Activated T-helper 2 cell treated with anti-CD3 and anti-CD28 coated beads, Interferon-gamma antibody, Interleukin-2, Interleukin-4, amounts not matched to agents 10 μg/mL and 5 μg/mL and 100 μg/mL, durations not matched to agents 14 hours and 24 hours and 36 hours (primary cell): ENCODE results near the gene PDZK1. TPM values are rescaled to one million over a fixed set of nuclear protein-coding genes. Genes with fewer than 3 reads are reported as not detected.
"Not testable (repeated sequence)": the region's sequence is repeated elsewhere in the genome, so short reads cannot be mapped to it uniquely, and the experiment has no call there.

Experiments
- DNase-seq: peaks from one replicate; pipeline ENCODE4 v3.0.0; 2021; ENCODE audit warnings: low spot score
- H3K27ac Mint-ChIP-seq: one replicate; pipeline ENCODE4 v1.8.0; 2021; ENCODE audit warnings: mixed read lengths
- H3K27me3 Mint-ChIP-seq: one replicate; pipeline ENCODE4 v1.8.0; 2021; ENCODE audit warnings: low read depth, mixed read lengths
- H3K36me3 Mint-ChIP-seq: one replicate; pipeline ENCODE4 v1.8.0; 2021; ENCODE audit warnings: low read depth, mixed read lengths
- H3K4me1 Mint-ChIP-seq: one replicate; pipeline ENCODE4 v1.8.0; 2021; ENCODE audit warnings: low read depth, mixed read lengths
- H3K4me3 Mint-ChIP-seq: one replicate; pipeline ENCODE4 v1.8.0; 2021; ENCODE audit warnings: low read depth, mild to moderate bottlenecking, moderate library complexity, mixed read lengths
- H3K9me3 Mint-ChIP-seq: one replicate; pipeline ENCODE4 v1.8.0; 2021; ENCODE audit warnings: mixed read lengths
- intact Hi-C: fragments of 100-400 bp; cut with micrococcal nuclease; formaldehyde crosslinking; loops from one replicate; pipeline ENCODE4 v1.15.1; 2023
- total RNA-seq: library from RNA; stranded (reverse); gene quantifications from 2 replicates; pipeline ENCODE4 v1.2.3, GENCODE V29; 2022

The PDZK1 gene
- total RNA-seq, 1 donor from 2014 or later, result not detected

- H3K4me3 Mint-ChIP-seq, H3K27ac Mint-ChIP-seq, H3K9me3 Mint-ChIP-seq, DNase-seq, H3K27me3 Mint-ChIP-seq, intact Hi-C loops: not testable (repeated sequence)
- Mint-ChIP-seq H3K4me1 (peaks cover 12% of the 10 kb centered on the region), H3K36me3 (peaks cover 29% of the 10 kb centered on the region)
These were observed 36.0 kb downstream of the PDZK1 start for GRCh38 chr1:145670995-145671745.

GRCh38 chr1:145665015-145665414 is 42.2 kb downstream of the PDZK1 start:
- H3K4me3 Mint-ChIP-seq, intact Hi-C loops, H3K27me3 Mint-ChIP-seq, H3K4me1 Mint-ChIP-seq, DNase-seq, H3K27ac Mint-ChIP-seq, H3K9me3 Mint-ChIP-seq: not testable (repeated sequence)
- H3K36me3 Mint-ChIP-seq, result peaks cover 22% of the 10 kb centered on the region

GRCh38 chr1:145662502-145662901 is 44.7 kb downstream of the PDZK1 start:
- not testable (repeated sequence) for DNase-seq

GRCh38 chr1:145656245-145656943 is 50.8 kb downstream of the PDZK1 start:
- intact Hi-C loops, H3K27ac Mint-ChIP-seq, H3K4me1 Mint-ChIP-seq, H3K9me3 Mint-ChIP-seq, H3K27me3 Mint-ChIP-seq, H3K4me3 Mint-ChIP-seq, DNase-seq: not testable (repeated sequence)
- H3K36me3 Mint-ChIP-seq, result peaks cover 25% of the 10 kb centered on the region

More at GRCh38 chr1:145662502-145662901, 44.7 kb downstream of the PDZK1 start:
- H3K4me1 Mint-ChIP-seq, H3K4me3 Mint-ChIP-seq, H3K27ac Mint-ChIP-seq, H3K9me3 Mint-ChIP-seq, H3K27me3 Mint-ChIP-seq, intact Hi-C loops: not testable (repeated sequence)
- H3K36me3 Mint-ChIP-seq, result peaks cover 20% of the 10 kb centered on the region

- intact Hi-C loops, H3K27me3 Mint-ChIP-seq, H3K36me3 Mint-ChIP-seq, DNase-seq, H3K4me1 Mint-ChIP-seq, H3K4me3 Mint-ChIP-seq, H3K9me3 Mint-ChIP-seq, H3K27ac Mint-ChIP-seq: not testable (repeated sequence)
These were observed 63.2 kb downstream of the PDZK1 start for GRCh38 chr1:145643990-145644389.

- DNase-seq, H3K27me3 Mint-ChIP-seq, H3K27ac Mint-ChIP-seq, H3K36me3 Mint-ChIP-seq, intact Hi-C loops, H3K4me1 Mint-ChIP-seq, H3K4me3 Mint-ChIP-seq, H3K9me3 Mint-ChIP-seq: not testable (repeated sequence)
These were observed 65.3 kb downstream of the PDZK1 start for GRCh38 chr1:145641886-145642285.

GRCh38 chr1:145636237-145636636 is 70.9 kb downstream of the PDZK1 start:
- H3K27ac Mint-ChIP-seq, H3K4me3 Mint-ChIP-seq, DNase-seq, H3K36me3 Mint-ChIP-seq, intact Hi-C loops, H3K4me1 Mint-ChIP-seq, H3K9me3 Mint-ChIP-seq, H3K27me3 Mint-ChIP-seq: not testable (repeated sequence)

GRCh38 chr1:145622177-145622576 is 85.0 kb downstream of the PDZK1 start:
- H3K9me3 Mint-ChIP-seq, H3K27ac Mint-ChIP-seq, H3K4me1 Mint-ChIP-seq, DNase-seq, H3K36me3 Mint-ChIP-seq, intact Hi-C loops, H3K27me3 Mint-ChIP-seq, H3K4me3 Mint-ChIP-seq: not testable (repeated sequence)

Other genes with a start within 250 kb of the PDZK1 start
- gene GPR89A, start 99.4 kb downstream of the PDZK1 start, total RNA-seq, result 28.9 and 30.0 TPM in 2 replicates
- not detected in 2 replicates for gene CD160, start 12.1 kb upstream of the PDZK1 start, total RNA-seq
- 15.5 TPM in 2 replicates for gene RNF115, start 116.7 kb upstream of the PDZK1 start, total RNA-seq
- gene POLR3C, start 116.8 kb upstream of the PDZK1 start, total RNA-seq, result 31.6 and 33.4 TPM in 2 replicates
- 2.6 and 3.4 TPM in 2 replicates for gene NUDT17, start 138.3 kb upstream of the PDZK1 start, total RNA-seq
- gene PIAS3, start 151.7 kb upstream of the PDZK1 start, total RNA-seq, result 21.1 and 21.3 TPM in 2 replicates
- 0.23 and 0.37 TPM in 2 replicates for gene ANKRD35, start 178.5 kb upstream of the PDZK1 start, total RNA-seq
- 0.89 and 1.1 TPM in 2 replicates for gene ITGA10, start 202.7 kb upstream of the PDZK1 start, total RNA-seq
- 22.1 and 23.4 TPM in 2 replicates for gene PEX11B, start 211.3 kb upstream of the PDZK1 start, total RNA-seq
- 270 and 287 TPM in 2 replicates for gene RBM8A, start 220.1 kb upstream of the PDZK1 start, total RNA-seq